NB4 (cell line): Measurements from ENCODE around the gene DNAJC7.

Experiments
- CTCF ChIP-seq: IDR thresholded peaks from one replicate; pipeline ENCODE4 v1.5.1; 2012; ENCODE audit warnings: low read depth, low read length
- MAX ChIP-seq: IDR thresholded peaks from 2 replicates; pipeline ENCODE4 v1.6.1; 2011; ENCODE audit warnings: low read depth, low read length
- MYC ChIP-seq: IDR thresholded peaks from 2 replicates; pipeline ENCODE4 v1.6.1; 2011; ENCODE audit warnings: low read depth, low read length
- POLR2A ChIP-seq: IDR thresholded peaks from 2 replicates; pipeline ENCODE4 v1.6.1; 2011; ENCODE audit warnings: mild to moderate bottlenecking; ENCODE audit not compliant: insufficient read length; ENCODE audit errors: extremely low read depth

GRCh38 chr17:42009170-42009569, 8.1 kb downstream of the DNAJC7 start:
- TF ChIP-seq CTCF (no peak), MYC (no peak), POLR2A (no peak), MAX (no peak)
